ENCODE results near the gene CNPY1.
"Not testable (repeated sequence)": the region's sequence is repeated elsewhere in the genome, so short reads cannot be mapped to it uniquely, and the experiment has no call there.

The CNPY1 gene

GRCh38 chr7:155546449-155546848, at the start of gene CNPY1:
Gene CNPY1 (minus strand): TSS chr7:155546559. CDS start chr7:155545929, 630 bp downstream.
- not testable (repeated sequence) for DNase-seq

- no peak for DNase-seq
Measured at GRCh38 chr7:155594961-155595366, 48.6 kb upstream of the CNPY1 start.

GRCh38 chr7:155594163-155594732, 47.9 kb upstream of the CNPY1 start:
- no peak for DNase-seq

- no peak for DNase-seq
Measured at GRCh38 chr7:155593461-155594162, 47.3 kb upstream of the CNPY1 start.

GRCh38 chr7:155591055-155591775, 44.9 kb upstream of the CNPY1 start:
- DNase-seq: no peak

- peak; percentile 64 for DNase-seq
Measured at GRCh38 chr7:155590215-155591018, 44.1 kb upstream of the CNPY1 start.

GRCh38 chr7:155589001-155589980, 42.9 kb upstream of the CNPY1 start:
- DNase-seq: no peak

GRCh38 chr7:155588468-155588998, 42.2 kb upstream of the CNPY1 start:
- no peak for DNase-seq

- DNase-seq: no peak
Measured at GRCh38 chr7:155587486-155587885, 41.1 kb upstream of the CNPY1 start.

GRCh38 chr7:155586843-155587440, 40.6 kb upstream of the CNPY1 start:
- DNase-seq: no peak

- DNase-seq: no peak
Measured at GRCh38 chr7:155585951-155586350, 39.6 kb upstream of the CNPY1 start.

GRCh38 chr7:155585532-155585895, 39.2 kb upstream of the CNPY1 start:
- DNase-seq: no peak

- no peak for DNase-seq
Measured at GRCh38 chr7:155584763-155585531, 38.6 kb upstream of the CNPY1 start.

- no peak for DNase-seq
Measured at GRCh38 chr7:155584261-155584660, 37.9 kb upstream of the CNPY1 start.

GRCh38 chr7:155583636-155584035, 37.3 kb upstream of the CNPY1 start:
- DNase-seq: no peak

- DNase-seq: no peak
Measured at GRCh38 chr7:155581954-155582353, 35.6 kb upstream of the CNPY1 start.

- no peak for DNase-seq
Measured at GRCh38 chr7:155581107-155581830, 34.9 kb upstream of the CNPY1 start.

GRCh38 chr7:155580367-155580766, 34.0 kb upstream of the CNPY1 start:
- DNase-seq: no peak

- no peak for DNase-seq
Measured at GRCh38 chr7:155579565-155579964, 33.2 kb upstream of the CNPY1 start.

GRCh38 chr7:155578016-155578415, 31.7 kb upstream of the CNPY1 start:
- no peak for DNase-seq

Data from DMS53 (cell line).